Hepatocyte (in vitro differentiated cells): Measurements from ENCODE around the gene TJP2. TPM values are rescaled to one million over a fixed set of nuclear protein-coding genes. Genes with fewer than 3 reads are reported as not detected.

Source experiments
- DNase-seq: peaks from one replicate; pipeline ENCODE4 v3.0.0-alpha.2; 2016; ENCODE audit warnings: low spot score
- H2AFZ ChIP-seq: fragments of 200-600 bp; sonication (generic); 2 replicates; pipeline ENCODE4 v1.6.0; 2016; ENCODE audit warnings: antibody characterized with exemption, mild to moderate bottlenecking
- H3K27ac ChIP-seq: fragments of 200-600 bp; sonication (generic); 2 replicates; pipeline ENCODE4 v1.5.1; 2016; ENCODE audit warnings: mild to moderate bottlenecking
- H3K27me3 ChIP-seq: fragments of 200-600 bp; sonication (generic); 2 replicates; pipeline ENCODE4 v1.6.1; 2016
- H3K36me3 ChIP-seq: fragments of 200-600 bp; sonication (generic); replicated peaks from 2 replicates; pipeline ENCODE4 v1.5.1; 2016; ENCODE audit warnings: low read depth; ENCODE audit not compliant: insufficient read depth
- H3K4me1 ChIP-seq: fragments of 200-600 bp; sonication (generic); 2 replicates; pipeline ENCODE4 v1.5.1; 2016; ENCODE audit warnings: mild to moderate bottlenecking, moderate library complexity; ENCODE audit not compliant: insufficient read depth
- H3K4me2 ChIP-seq: fragments of 200-600 bp; sonication (generic); 2 replicates; pipeline ENCODE4 v1.6.0; 2016
- H3K4me3 ChIP-seq: fragments of 200-600 bp; sonication (generic); 2 replicates; pipeline ENCODE4 v1.5.1; 2016; ENCODE audit warnings: mild to moderate bottlenecking
- H3K79me2 ChIP-seq: fragments of 200-600 bp; sonication (generic); 2 replicates; pipeline ENCODE4 v1.6.0; 2017; ENCODE audit warnings: mild to moderate bottlenecking
- H3K9me2 ChIP-seq: fragments of 200-600 bp; sonication (generic); replicated peaks from 2 replicates; pipeline ENCODE4 v1.6.0; 2017; ENCODE audit warnings: mild to moderate bottlenecking; ENCODE audit not compliant: insufficient read depth
- H3K9me3 ChIP-seq: fragments of 200-600 bp; sonication (generic); 2 replicates; pipeline ENCODE4 v1.5.1; 2016; ENCODE audit warnings: low read depth, mild to moderate bottlenecking
- H4K20me1 ChIP-seq: fragments of 200-600 bp; sonication (generic); 2 replicates; pipeline ENCODE4 v1.6.0; 2016; ENCODE audit warnings: mild to moderate bottlenecking; ENCODE audit not compliant: insufficient read depth, poor library complexity, severe bottlenecking
- CTCF ChIP-seq: fragments of 200-600 bp; sonication (generic); IDR thresholded peaks from 2 replicates; pipeline ENCODE4 v1.5.1; 2016; ENCODE audit warnings: antibody characterized with exemption, mild to moderate bottlenecking; ENCODE audit not compliant: poor library complexity
- EZH2 ChIP-seq: fragments of 200-600 bp; sonication (generic); IDR thresholded peaks from 2 replicates; pipeline ENCODE4 v1.6.1; 2016; ENCODE audit warnings: antibody characterized with exemption, mild to moderate bottlenecking, borderline replicate concordance
- EZH2phosphoT487 ChIP-seq: fragments of 200-600 bp; sonication (generic); IDR thresholded peaks from one replicate; pipeline ENCODE4 v1.6.1; 2018; ENCODE audit warnings: antibody characterized with exemption, mild to moderate bottlenecking, low read depth, moderate library complexity; ENCODE audit not compliant: unreplicated experiment, severe bottlenecking
- WGBS: methylation state at CpG from one replicate; pipeline ENCODE4 v1.1.6; 2016; ENCODE audit warnings: low lambda C conversion rate; ENCODE audit errors: missing lambda C conversion rate; 5-methylcytosine and 5-hydroxymethylcytosine counted together
- polyA plus RNA-seq: library from polyadenylated mRNA; unstranded; fragments of >200 nt; fragmentation: Nextera tagmentation; extraction: Ambion mirVana; gene quantifications from 2 replicates; pipeline ENCODE4 v1.2.1, GENCODE V29; 2016
- total RNA-seq: library from RNA; depleted of rRNA; stranded (reverse); fragments of >200 nt; gene quantifications from 2 replicates; pipeline ENCODE4 v1.2.3, GENCODE V29; 2014

The TJP2 gene
- total and polyA plus RNA-seq, 2 experiments from 2014 or later: 67.2 to 131 TPM

GRCh38 chr9:69272212-69272611, 98.1 kb downstream of the TJP2 start:
- H3K4me3 ChIP-seq: no peak overlapping the region
- WGBS: 86% methylated on average over 1 of the region's 1 CpG
- no peaks in the 10 kb centered on the region for H3K9me3 ChIP-seq
- no peaks in the 10 kb centered on the region for H3K36me3 ChIP-seq
- DNase-seq: no peak
- no peaks in the 10 kb centered on the region for H3K4me1 ChIP-seq
- no peak overlapping the region for H3K27ac ChIP-seq
- H3K27me3 ChIP-seq: no peaks in the 10 kb centered on the region
- no peak overlapping the region for H2AFZ ChIP-seq
- TF ChIP-seq EZH2phosphoT487 (no peak), CTCF (no peak)
- no peaks in the 10 kb centered on the region for H3K9me2 ChIP-seq
- no peaks in the 10 kb centered on the region for H4K20me1 ChIP-seq
- H3K79me2 ChIP-seq: no peaks in the 10 kb centered on the region
- no peak overlapping the region for H3K4me2 ChIP-seq

GRCh38 chr9:69273161-69273560, 99.1 kb downstream of the TJP2 start:
- WGBS: 58% methylated on average over 4 of the region's 4 CpGs
- DNase-seq: no peak
- Histone ChIP-seq H3K36me3 (no peaks in the 10 kb centered on the region), H3K27me3 (no peaks in the 10 kb centered on the region), H3K9me2 (no peaks in the 10 kb centered on the region), H3K4me3 (no peak overlapping the region), H2AFZ (no peak overlapping the region), H3K4me2 (no peak overlapping the region), H3K4me1 (no peaks in the 10 kb centered on the region), H3K9me3 (no peaks in the 10 kb centered on the region), H4K20me1 (no peaks in the 10 kb centered on the region), H3K79me2 (no peaks in the 10 kb centered on the region), H3K27ac (no peak overlapping the region)
- TF ChIP-seq CTCF (no peak), EZH2phosphoT487 (no peak), EZH2 (no peak)

GRCh38 chr9:69276775-69277174, 102.7 kb downstream of the TJP2 start:
- H3K36me3 ChIP-seq: no peaks in the 10 kb centered on the region
- TF ChIP-seq CTCF: no peak
- TF ChIP-seq EZH2: no peak
- no peak for TF ChIP-seq EZH2phosphoT487
- no peaks in the 10 kb centered on the region for H3K9me2 ChIP-seq
- H4K20me1 ChIP-seq: no peaks in the 10 kb centered on the region
- H3K4me3 ChIP-seq: no peak overlapping the region
- no peak overlapping the region for H3K4me2 ChIP-seq
- H3K79me2 ChIP-seq: no peaks in the 10 kb centered on the region
- WGBS: 72% methylated on average over 5 of the region's 5 CpGs
- H3K27me3 ChIP-seq: no peaks in the 10 kb centered on the region
- H2AFZ ChIP-seq: no peak overlapping the region
- no peaks in the 10 kb centered on the region for H3K9me3 ChIP-seq
- H3K4me1 ChIP-seq: no peaks in the 10 kb centered on the region
- DNase-seq: no peak
- H3K27ac ChIP-seq: no peak overlapping the region
